Measurements from ENCODE around the gene SMAD5. TPM values are rescaled to one million over a fixed set of nuclear protein-coding genes. Genes with fewer than 3 reads are reported as not detected.

SMAD5 gene
- total RNA-seq, 1 experiment from 2014 or later = 69.3 TPM

DNA sequence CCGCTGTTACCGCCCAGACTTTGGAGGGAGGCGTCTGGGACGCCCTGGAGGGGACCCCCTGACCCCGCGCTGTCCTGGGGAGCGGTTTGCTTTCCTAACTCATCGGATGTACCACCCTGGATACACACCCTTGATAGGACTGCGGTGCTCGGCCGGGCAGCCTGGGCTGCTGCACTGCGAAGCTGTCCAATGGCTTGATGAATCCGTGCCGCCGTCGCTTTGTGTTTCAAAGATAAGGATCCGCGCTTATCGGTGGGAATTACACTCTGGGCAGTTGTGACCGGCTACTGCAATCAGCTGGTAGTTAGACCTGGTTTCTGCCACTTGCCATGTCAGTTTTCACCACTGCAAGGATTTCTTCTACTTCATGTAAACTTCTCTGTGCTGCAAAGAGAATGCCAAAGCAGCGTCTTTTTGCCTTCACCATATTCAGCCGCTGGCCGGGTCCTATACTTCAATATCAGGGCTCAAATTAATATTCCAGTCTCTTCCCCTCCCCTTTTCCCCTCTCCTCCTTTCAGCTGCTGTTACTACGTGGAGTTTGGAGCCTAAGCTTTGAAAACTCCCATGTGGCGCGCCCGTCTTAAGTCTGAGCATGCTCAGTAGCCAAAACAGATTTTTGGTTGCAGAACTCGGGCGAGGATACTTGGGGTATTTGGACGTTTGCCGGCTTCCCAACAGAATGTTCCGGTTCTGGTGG lies 727 bp downstream of the SMAD5 start:
- no peaks in the 10 kb centered on the region for H3K9me3 Mint-ChIP-seq
- H2AFZ ChIP-seq (ENCODE audit: low read length) = no peak overlapping the region
- peak overlapping the region; percentile 87 for H3K4me2 ChIP-seq (ENCODE audit: insufficient read depth, insufficient read length, low read length)
- H3K56ac ChIP-seq (ENCODE audit: insufficient read length, low read depth, low read length) = no peak overlapping the region
- no peak overlapping the region for H2BK20ac ChIP-seq (ENCODE audit: low read depth, low read length, poor library complexity, severe bottlenecking)
- TF ChIP-seq, protein P1, sequence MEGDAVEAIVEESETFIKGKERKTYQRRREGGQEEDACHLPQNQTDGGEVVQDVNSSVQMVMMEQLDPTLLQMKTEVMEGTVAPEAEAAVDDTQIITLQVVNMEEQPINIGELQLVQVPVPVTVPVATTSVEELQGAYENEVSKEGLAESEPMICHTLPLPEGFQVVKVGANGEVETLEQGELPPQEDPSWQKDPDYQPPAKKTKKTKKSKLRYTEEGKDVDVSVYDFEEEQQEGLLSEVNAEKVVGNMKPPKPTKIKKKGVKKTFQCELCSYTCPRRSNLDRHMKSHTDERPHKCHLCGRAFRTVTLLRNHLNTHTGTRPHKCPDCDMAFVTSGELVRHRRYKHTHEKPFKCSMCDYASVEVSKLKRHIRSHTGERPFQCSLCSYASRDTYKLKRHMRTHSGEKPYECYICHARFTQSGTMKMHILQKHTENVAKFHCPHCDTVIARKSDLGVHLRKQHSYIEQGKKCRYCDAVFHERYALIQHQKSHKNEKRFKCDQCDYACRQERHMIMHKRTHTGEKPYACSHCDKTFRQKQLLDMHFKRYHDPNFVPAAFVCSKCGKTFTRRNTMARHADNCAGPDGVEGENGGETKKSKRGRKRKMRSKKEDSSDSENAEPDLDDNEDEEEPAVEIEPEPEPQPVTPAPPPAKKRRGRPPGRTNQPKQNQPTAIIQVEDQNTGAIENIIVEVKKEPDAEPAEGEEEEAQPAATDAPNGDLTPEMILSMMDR (conservative IDR thresholded peaks at IDR 0.05) = no peak
- no peaks in the 10 kb centered on the region for H3K27me3 ChIP-seq (ENCODE audit: insufficient read depth, low read length)
- H3K79me1 ChIP-seq (ENCODE audit: insufficient read depth, low read depth, low read length, poor library complexity, severe bottlenecking) = no peaks in the 10 kb centered on the region
- H4K91ac ChIP-seq (ENCODE audit: insufficient read length, low read depth, low read length) = no peak overlapping the region
- H3K9ac ChIP-seq (ENCODE audit: extremely low read depth, insufficient read length, low read length) = peak overlapping the region; percentile 69
- peak overlapping the region; percentile 86 to 96 for H3K4me3 Mint-ChIP-seq
- H2AK5ac ChIP-seq (ENCODE audit: insufficient read length, low read length) = no peak overlapping the region
- no peak overlapping the region for H4K8ac ChIP-seq (replicated peaks; ENCODE audit: insufficient read length, low read depth, low read length)
- peaks cover 30% of the 10 kb centered on the region; the same call in 1 of the 2 replicates for H3K79me2 ChIP-seq (ENCODE audit: insufficient read depth, low read length)
- H3K4me1 ChIP-seq (ENCODE audit: insufficient read depth, low read length) = no peaks in the 10 kb centered on the region
- H3K4ac ChIP-seq (ENCODE audit: low read depth, low read length) = no peak overlapping the region
- no peak overlapping the region for H2BK5ac ChIP-seq (ENCODE audit: insufficient read length, low read length)
- peaks cover 29% of the 10 kb centered on the region in 2 experiments for H3K4me1 Mint-ChIP-seq
- H3K18ac ChIP-seq (ENCODE audit: insufficient read length, low read depth, low read length) = no peak overlapping the region
- no peak overlapping the region for H2BK15ac ChIP-seq (ENCODE audit: low read depth, low read length)
- H3K27ac ChIP-seq (ENCODE audit: insufficient read length, low read depth, low read length) = no peak overlapping the region
- H2BK12ac ChIP-seq (ENCODE audit: insufficient read length, low read depth, low read length) = no peak overlapping the region
- H3K27ac Mint-ChIP-seq = peak overlapping the region; percentile 76 to 91 (median 90); a peak in 6 of 7 replicates
- H3K9me3 ChIP-seq (ENCODE audit: control insufficient read depth, low read depth, low read length) = no peaks in the 10 kb centered on the region
- no peak overlapping the region for H3K23ac ChIP-seq (ENCODE audit: insufficient read length, low read depth, low read length)
- H4K20me1 ChIP-seq (ENCODE audit: control insufficient read depth, insufficient read depth, insufficient read length) = no peaks in the 10 kb centered on the region
- no peak overlapping the region for H2BK120ac ChIP-seq (ENCODE audit: low read depth, low read length, poor library complexity, severe bottlenecking)
- H3K23me2 ChIP-seq (ENCODE audit: insufficient read length, low read depth, low read length, poor library complexity, severe bottlenecking) = peaks cover 7% of the 10 kb centered on the region
- no peak overlapping the region for H4K5ac ChIP-seq (ENCODE audit: insufficient read length, low read depth, low read length)
- peaks cover 22% of the 10 kb centered on the region for H3K27me3 Mint-ChIP-seq (ENCODE audit: low read depth)
- no CpG with 5 or more reads among the region's 32 CpGs for WGBS (ENCODE audit: extremely low coverage, insufficient read length, low lambda C conversion rate)
- H3K36me3 Mint-ChIP-seq (ENCODE audit: insufficient read depth in 1 of 3, low read depth in 3 of 3) = no peaks in the 10 kb centered on the region; a peak in 1 of 7 replicates
- H3T11ph ChIP-seq (ENCODE audit: low read length) = no peak overlapping the region
- DNase-seq = peak; percentile 42
- peak overlapping the region; percentile 84; the same call in 1 of the 2 replicates for H3K14ac ChIP-seq (ENCODE audit: insufficient read depth, low read length)

Data from H9 (cell line).